Measurements from ENCODE around the gene RAB28.
A peak's percentile ranks its signal among the peaks of the same experiment; 100 is the strongest.

RAB28 gene

DNA sequence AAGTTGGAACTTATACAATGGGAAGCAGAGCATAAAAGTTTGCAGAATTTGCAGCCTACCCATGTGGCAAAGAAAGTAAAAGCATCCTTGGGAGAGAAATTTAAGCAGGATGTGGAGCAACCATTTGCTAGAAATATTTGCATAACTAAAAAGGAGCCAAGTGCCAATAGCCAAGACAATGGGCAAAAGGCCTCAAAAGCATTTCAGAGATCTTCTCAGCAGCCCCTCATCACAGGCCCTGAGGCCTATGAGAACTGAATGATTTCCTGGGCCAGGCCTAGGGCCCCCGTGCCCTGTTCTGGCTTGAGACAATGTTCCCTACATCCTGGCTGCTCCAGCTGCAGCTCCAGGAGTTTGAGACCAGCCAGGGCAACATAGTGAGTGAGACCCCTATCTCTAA is 25.3 kb upstream of the RAB28 start:
- no peak for DNase-seq (ENCODE audit: low spot score)

DNA sequence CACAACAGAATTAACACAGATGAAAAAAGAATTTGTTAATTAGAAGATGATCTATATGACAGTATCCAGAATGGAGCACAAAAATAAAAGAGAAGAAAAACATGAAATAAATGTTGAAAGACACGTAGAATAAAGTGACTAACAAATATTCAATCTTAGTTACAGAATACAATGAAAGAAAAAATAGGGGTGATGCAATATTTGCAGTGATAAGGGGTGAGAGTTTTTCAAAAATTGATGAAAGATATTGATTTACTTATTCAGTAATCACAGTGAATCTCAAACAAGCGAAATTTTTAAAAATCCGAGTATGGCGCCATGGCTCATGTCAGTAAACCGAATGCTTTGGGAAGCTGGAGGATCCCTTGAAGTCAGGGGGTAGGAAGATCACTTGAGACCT is 20.2 kb upstream of the RAB28 start:
- DNase-seq (ENCODE audit: low spot score): no peak

DNA sequence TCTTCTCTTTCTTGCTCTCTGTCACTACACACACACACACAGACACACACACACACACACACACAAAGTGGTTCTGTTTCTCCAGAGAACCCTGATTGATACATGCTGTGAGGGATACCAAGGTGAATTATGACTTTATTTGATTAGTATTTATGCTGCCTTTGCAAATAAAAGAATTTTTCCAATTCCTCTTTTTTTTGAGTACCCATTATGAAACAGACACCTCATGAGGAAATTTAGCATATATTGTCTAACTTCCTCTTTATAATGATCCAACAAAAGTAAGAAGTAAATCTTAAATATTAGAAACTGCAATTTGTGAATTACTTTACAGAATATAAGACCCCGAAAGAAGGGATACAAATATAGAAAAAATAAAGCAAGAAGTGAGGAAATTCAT is 14.3 kb upstream of the RAB28 start:
- no peak for DNase-seq (ENCODE audit: low spot score)

DNA sequence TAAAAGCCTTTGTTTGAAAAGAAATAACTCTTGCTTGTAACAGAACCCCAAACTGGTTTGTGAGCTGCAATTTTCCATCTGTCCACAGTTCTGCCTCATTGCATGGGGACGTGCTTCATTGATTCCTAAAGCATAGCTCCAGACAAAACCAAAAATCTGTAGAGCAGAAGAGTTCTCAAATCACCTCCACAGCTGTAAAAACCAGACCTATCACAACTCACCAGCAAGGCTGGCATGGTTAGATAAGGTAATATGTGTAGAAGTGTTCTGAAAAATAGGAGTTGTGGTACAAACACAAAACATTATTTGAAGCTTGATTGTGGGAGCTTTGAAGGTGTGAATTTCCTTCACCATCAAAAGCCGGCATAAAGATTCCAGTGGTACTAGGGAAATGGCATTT is 12.5 kb upstream of the RAB28 start:
- no peak for DNase-seq (ENCODE audit: low spot score)

DNA sequence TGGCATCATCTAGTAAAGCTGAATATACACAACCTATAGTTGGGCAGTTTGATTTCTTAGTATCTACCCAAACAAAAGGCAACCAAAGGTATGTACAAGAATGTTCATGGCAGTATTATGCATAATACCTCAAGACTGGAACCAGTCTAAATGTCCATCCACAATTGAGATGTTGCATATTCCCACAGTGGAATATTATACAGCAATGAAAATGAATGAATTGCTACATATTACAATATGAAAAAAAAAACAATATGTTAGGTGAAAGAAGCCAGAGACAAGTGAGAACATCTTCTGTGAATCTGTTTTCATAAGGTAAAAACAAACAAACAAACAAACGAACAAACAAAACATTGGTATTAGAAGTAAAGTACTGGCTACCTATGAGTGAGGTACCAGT is 11.6 kb upstream of the RAB28 start:
- DNase-seq (ENCODE audit: low spot score): no peak

DNA sequence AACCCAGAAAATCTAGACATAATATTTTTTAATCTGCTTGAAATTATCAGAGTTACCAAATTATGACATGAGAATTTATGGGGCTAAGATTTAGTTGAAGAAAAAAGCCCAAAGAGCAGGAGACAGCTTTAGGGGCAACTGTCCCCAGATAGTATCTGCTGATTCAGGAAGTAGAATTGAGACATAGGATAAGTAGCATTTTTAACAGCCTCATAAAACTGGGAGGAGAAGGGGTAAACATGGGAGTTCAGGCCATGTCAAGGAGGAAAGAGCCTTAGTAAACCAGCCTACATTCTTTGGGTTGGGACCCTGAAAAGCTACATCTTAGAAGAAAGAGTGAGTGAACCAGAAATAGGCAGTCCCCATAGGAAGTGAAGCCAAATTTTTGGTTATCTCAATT is 9.7 kb upstream of the RAB28 start:
- DNase-seq (ENCODE audit: low spot score): no peak

DNA sequence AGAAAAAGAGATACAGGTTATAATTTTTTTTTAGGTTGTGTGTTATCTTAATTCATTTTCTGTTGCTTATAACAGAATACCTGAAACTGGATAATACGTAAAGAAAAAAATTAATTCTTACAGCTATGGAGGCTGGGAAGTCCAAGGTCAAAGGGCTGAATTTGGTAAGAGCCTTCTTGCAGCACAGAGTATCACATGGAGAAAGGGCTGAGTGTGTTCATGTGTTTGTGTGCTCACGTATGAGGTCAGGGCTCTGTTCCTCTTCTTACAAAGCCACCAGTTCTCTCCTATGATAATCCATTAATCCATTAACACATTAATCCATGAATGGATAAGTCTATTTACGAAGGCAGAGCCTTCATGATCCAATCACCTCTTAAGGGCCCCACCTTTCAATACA is 8.6 kb upstream of the RAB28 start:
- no peak for DNase-seq (ENCODE audit: low spot score)

DNA sequence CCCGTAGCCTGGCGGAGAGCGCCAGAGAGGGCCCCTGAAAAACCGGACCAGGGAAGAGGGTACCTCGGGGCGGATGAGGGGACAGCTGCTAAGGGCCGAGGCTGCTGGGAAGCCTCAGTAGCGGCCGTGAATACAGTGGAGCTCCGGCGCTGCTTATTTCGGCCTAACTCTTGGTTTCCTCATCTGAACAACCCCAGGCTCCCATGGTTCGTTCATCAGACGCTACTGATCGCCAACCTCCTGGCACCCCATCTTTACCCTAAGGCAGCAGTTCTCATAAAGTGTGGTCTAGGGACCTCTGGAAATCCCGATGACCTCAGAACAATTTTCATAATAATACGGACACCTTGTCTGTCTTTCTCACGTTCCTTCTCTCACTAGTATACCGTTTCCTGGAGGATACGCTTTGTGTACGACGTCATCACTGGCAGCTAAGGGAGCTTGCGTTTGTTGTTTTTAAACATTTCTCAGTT is 645 bp upstream of the RAB28 start:
- DNase-seq (ENCODE audit: low spot score): no peak

DNA sequence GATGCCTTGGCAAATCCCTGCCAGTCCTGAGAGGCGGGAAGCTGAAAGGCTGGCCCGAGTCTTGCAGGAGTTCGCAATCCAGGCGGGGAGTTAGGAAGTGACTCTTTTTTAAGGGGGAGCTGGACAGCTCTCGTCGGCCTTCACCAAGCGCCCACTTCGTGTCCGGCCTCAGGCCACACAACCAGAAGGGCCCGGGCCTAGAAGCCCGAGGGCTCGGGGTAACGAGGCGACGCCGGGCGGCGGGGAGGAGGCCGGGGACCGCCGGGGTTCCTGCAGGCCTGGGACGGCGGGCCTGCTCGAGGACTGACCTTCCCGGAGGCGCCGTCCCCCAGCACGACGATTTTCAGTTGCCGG is 395 bp downstream of the RAB28 start:
- DNase-seq (ENCODE audit: low spot score): peak; percentile 67

DNA sequence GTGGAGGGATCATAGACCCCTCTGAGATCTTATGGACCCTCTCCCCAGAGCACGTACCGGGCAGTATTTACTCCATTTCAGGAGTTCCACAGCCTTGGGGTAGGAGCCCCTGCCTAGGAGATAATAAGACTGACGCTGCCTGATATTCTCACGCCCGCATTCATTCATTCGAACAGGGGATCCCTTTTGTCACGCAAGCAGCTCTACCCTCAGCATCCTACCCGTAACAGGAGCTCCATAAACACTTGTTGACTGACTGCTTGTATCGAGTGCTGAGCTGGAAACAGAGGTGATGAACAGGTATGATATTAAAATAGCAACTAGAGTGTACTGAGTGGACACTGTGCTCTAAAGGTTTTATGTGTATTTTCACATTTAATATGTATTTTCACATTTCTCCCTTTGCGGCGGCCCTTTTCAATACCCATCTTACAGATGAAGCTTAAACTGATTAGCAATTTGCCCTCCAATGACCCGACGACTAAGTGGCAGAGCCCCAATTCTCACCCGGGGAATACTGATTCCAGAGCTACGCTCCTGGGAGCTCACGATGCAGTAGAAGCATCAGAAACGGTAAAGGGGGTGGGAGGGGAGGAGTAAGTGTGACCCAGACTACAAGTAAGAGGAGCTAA is 888 bp downstream of the RAB28 start:
- peak; percentile 12 for DNase-seq (ENCODE audit: low spot score)

DNA sequence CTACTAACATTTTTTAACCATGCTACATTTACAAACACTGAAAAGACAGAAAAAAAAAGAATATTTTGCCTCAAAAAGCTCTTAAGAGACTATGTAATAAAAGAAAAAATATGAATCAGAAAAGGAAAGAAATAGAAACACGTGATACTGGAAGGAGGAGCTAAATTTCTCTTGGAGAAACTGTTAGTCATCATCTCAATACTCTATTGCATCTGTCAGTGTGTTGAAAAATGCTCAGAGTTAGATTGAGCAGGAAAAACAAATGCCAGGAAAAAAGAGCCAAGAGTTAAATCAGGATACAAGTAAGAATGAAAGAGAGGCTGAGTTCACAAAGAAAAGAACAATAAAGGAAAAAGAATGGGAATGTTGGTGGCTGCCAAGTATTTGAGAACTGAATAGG is 2.6 kb downstream of the RAB28 start:
- peak; percentile 11 for DNase-seq (ENCODE audit: low spot score)

DNA sequence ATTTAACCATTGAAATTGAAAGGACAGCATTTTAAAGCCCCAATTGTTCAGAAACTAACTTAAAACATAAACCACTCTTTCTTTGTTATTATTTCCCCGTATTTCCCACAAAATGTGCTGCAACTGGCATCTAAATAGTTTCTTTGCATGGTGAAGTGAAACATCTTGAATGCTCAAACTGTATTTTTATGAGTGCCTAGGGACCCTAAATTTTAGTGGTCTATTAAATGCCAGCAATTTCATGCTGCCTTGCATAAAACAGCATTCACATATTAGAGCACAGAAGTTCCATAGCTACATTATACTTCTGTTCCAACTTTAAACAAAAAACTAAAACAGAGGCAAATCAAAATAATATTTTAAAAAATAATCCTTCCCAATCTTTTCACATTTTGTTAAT is 5.4 kb downstream of the RAB28 start:
- DNase-seq (ENCODE audit: low spot score): no peak

DNA sequence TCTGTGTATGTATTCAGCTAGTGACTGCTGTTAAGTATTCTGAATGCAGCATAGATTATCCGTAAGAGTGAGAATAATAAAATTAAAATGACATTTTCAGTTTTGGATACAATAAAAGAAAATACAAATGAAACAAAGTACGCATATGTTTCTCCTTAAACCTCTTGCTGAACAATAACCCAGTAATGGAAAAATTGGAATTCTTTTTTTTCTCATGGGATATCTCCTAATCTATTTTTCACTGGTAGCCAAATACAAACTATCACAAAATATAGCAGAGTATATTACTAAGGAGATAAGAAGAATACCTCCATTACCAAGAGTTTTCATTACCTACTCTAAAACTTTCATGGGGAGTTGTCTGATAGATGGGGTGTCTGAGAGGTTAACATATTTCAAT is 6.0 kb downstream of the RAB28 start:
- no peak for DNase-seq (ENCODE audit: low spot score)

DNA sequence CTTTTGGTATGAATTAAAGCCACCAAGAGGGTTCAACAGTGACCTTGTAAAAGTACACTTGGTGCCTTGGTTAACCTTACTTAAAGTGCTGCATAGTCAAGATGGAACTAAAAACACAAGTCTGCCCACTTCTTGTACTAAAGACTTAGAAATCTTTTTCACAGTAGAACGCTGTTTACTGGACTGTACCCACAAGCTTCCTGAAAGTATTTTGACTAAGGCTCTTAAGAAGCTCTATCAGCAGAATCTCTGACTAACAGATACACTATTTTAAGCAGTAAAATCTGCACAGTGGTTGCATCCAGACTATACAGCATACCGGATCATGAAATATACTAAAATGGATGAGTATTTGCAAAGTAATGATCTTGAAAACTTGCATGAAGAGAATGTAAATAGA is 7.2 kb downstream of the RAB28 start:
- DNase-seq (ENCODE audit: low spot score): peak; percentile 34

DNA sequence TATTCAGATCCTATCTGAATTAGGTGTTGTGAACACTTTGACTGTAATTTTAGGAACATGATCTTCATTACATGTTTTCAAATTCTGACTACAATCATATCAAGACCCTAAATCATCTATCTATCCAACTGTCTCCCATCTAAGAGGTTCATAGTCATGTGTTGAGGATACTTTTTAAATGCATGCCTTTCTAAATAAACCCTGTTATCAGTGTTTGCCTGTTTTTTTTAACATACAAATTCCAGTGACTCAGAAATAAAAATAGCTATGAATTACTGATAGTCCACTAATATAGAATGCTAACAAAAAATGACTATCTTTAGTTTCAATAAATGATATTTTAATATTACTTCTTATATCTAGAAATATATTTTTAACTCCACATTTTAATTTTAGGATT is 8.0 kb downstream of the RAB28 start:
- DNase-seq (ENCODE audit: low spot score): no peak

DNA sequence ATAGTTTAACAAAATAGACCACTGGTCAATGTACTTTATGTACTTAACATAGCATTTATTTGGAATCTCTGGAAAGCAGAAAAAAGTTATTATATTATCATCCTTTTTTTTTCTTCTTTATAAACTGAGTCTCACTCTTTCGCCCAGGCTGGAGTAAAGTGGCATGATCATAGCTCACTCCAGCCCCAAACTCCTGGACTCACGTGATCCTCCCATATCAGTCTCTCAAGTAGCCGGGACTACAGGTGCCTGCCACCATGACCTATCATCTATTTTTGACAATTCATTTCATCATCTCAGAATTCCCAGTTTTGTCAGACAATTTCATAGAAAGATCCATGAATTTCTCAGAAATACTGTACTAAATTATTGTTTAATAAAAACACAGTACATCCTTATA is 12.7 kb downstream of the RAB28 start:
- DNase-seq (ENCODE audit: low spot score): no peak

DNA sequence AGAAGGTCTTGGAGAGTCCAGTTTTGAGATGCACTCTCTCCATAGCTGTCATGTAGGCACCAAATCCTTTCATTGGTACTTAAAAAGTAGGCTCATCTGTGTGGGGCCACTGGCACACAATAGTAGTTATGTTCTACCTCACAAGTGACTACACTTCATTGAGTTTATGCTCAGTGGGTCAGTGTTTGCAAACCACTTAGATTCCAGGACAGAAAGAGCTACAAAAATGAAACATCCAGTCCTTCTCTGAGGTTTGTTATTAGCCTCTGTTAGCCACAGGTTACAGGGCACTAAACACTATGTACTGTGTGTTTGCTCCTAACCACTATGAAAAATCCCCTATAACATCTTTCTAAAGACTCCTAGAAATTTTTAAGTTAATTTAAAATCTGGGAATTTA is 13.8 kb downstream of the RAB28 start:
- DNase-seq (ENCODE audit: low spot score): no peak

DNA sequence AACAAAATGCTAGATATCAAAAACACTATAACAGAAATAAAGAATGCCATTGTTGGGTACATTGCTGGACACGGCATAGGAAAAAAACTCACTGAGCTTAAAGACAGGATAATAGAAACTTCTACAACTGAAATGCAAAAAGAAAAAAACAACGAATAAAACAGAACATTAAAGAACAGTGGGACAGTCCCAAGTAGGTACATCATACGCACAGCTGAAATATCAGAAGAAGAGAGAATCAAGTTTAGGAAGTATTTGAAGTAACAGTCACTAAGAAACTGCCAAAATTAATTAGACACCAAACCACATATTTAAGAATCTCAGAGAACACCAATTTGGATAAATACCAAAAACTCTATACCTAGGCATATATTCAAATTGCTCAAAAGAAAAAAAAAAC is 19.2 kb downstream of the RAB28 start:
- DNase-seq (ENCODE audit: low spot score): no peak

DNA sequence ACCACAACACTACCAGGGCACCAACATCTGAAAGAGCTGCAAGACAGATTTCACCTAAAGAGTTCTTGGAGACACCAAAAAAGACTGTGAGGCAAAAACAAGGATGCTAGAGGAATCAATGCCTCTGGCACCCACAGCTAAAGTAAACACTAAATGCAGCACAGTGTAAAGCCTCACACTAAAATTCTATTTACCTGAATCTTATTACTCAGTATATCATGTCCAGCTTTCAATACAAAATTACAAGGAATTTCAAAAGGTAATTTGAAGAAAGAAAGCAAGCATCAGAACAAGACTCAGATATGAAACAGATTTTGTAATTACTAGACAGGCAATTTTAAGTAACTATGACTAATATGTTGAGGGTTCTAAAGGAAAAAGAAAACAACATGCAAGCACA is 19.6 kb downstream of the RAB28 start:
- no peak for DNase-seq (ENCODE audit: low spot score)

DNA sequence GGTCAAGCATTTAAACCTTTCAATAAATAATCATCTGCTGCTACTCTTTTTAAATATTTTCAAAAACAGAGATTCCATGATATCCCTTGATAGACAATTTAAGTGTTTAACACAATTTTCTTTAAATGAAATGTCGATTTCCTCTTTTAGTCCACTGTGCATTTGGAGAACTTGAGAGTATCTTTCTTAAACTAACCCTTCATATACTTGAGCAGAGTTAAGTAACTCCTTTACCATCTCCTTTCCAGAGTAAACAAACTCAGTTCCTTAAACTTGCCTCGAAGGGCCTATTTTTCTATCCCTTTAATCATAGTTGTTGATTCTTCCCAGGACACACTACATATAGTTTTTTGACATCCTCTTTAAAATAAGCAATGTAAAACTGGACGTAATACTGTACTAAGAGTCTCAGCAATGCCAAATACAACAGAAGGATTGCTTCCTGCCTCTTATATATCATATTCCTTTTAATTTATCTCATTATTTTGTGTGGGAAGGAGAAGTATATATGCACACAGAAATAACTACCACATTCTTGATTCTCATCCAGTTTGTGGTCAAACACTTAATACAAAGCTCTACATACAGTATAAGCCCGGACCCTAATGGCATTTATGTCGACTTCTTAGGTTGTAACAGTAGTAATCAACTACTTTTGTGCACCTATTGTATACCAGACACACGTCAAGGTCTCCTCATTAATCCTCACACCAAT is 22.8 kb downstream of the RAB28 start:
- DNase-seq (ENCODE audit: low spot score): no peak

DNA sequence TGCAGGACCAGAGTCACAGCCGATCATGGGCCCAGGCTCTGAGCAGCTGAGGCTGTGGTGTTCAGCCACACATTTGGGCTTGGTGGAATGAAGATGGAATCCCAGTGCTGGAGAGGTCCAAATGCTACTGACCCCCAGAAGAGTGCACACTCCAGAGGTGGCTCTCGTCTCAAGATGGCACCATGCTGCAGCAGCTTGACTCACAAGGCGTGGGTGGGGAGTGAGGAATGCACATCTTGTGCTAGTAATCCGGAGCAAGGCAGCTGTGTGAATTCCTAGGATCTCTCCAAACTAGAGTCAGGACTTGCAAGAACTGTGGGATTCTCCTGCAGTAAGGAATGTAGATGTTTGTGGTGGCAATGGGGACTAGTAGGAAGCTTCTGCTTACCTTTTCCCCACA is 28.7 kb downstream of the RAB28 start:
- DNase-seq (ENCODE audit: low spot score): peak; percentile 23

DNA sequence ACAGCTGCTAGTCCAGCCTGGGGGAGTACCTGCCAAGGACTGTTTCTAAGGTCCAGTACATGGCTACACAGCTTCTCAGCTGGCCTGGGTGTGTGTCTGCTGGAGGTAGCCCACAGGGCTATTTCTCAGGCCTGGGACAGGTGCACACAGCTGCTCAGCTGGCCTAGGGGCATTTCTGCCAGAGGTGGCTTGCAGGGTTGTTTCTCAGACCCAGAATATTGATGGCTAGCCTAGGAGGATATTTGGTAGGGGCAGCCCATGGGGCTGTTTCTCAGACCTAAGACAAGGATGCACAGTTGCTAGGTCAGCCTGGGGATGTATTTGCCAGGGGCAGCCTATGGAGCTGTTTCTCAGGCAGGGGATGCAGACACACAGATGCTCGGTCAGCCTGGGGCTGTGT is 29.4 kb downstream of the RAB28 start:
- DNase-seq (ENCODE audit: low spot score): no peak

DNA sequence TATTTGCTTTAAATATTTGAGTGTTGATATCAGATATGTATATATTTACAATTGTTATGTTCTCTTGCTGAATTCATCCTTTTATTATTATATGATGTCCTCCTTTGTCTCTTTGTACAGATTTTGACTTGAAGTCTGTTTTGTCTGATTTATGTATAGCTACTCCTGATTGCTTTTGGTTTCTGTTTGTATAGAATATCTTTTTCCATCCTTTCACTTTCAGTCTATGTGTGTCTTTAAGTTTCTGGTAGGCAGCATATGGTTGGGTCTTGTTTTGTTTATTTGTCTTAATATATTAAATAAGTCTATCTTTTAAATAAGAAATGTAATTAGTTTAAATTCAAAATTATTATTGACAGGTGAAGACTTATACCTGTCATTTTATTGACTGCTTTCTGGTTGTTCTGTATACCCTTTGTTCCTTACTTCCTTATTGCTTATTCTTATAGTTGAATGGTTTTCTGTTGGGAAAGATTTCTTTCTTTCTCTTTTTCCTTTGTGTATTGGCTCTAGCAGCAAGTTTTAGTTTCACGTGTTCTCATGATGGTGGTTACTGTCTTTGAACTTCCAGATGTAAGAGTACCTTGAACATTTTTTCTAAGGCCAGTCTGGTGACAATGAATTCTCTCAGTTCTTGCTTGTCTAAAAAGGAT is 31.1 kb downstream of the RAB28 start:
- DNase-seq (ENCODE audit: low spot score): no peak

DNA sequence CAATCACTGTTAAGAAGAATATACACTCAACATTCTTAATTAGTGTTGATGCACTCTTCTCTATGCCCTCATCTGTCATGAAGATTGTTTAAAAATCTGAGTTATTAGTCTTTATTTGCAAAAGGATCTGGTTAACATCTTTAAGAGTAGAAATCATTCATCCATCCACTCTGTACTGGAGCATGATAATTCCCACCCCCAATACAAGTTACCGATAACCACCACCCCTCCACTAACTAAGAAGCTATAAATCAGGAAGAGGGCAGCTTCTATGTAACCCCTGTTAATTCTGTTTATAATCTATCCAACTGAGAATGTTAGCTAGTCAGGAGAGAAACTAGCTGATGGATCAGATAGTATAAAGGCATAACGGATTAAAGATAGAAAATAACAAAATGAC is 34.5 kb downstream of the RAB28 start:
- no peak for DNase-seq (ENCODE audit: low spot score)

Measured in AG08396 (cell line).